Retina (tissue), 1 donor: Measurements from ENCODE around the gene GALNT16.
A peak's percentile ranks its signal among the peaks of the same experiment; 100 is the strongest.
"Not testable (repeated sequence)": the region's sequence is repeated elsewhere in the genome, so short reads cannot be mapped to it uniquely, and the experiment has no call there.

Experiments
- DNase-seq: peaks from one replicate; pipeline ENCODE4 v3.0.0-alpha.2; 2016

The GALNT16 gene

DNA sequence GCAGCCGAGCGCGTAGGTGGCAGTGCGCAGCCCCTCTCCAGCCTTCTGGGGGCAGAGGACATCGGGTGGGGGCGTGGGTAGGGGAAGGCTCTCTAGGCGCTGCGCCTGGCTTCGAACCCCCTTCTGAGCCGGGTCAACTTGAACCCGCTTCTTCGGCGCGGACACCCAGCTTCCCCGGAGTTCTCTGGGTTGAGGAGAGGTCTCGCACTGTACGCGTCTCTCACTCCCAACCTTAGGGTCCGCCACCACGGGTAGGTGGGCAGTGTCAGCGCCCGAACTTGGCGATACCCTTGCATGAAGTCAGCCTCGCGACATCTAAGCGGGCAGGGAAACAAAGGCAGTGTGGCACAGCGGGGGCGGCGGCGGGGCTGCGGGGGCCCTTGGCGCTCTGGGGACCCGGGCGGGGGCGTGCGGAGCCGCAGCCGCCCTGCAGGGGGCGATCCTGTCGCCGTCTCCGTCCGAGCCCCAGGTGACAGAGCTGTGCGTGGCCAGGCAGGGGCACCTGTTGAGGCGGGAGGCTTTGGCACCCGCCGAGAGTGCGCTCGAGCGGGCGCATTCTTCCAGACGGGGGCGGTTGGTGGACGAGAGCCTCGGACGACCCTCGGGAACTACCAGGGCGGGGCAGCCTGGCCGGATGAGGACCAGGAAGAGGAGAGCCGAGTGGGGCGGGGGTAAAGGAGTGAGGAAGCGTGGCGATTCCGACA, 1.1 kb downstream of the GALNT16 start:
- peak; percentile 65 for DNase-seq

DNA sequence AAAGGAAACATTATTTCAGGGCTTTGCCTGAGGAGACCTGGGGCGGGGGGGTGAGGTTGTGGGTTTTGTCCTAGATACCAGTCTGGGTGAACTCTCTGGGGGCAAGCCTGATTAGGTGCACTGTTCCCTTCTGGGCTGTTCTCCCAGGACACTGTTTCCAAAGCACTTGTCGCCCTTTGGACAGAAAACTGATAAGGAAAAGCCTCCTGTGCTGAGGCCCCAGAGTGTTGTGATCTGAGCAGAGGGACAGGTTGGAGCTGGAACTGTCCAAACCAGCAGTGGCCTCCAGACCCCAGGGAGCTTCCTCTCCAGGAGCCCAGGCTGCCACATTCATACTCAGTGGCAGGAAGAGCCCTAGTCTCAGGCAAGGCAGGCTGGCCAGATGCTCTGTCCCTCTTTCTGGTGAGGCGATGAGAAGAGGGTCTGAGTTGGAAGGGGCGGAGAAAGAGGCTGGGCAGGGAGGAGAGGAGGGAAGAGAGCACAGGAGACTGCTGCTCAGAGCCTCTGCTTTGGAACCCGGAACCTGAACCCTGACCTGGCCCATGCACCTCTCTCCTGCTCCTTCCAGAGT, 1.9 kb downstream of the GALNT16 start:
- DNase-seq: peak; percentile 44

DNA sequence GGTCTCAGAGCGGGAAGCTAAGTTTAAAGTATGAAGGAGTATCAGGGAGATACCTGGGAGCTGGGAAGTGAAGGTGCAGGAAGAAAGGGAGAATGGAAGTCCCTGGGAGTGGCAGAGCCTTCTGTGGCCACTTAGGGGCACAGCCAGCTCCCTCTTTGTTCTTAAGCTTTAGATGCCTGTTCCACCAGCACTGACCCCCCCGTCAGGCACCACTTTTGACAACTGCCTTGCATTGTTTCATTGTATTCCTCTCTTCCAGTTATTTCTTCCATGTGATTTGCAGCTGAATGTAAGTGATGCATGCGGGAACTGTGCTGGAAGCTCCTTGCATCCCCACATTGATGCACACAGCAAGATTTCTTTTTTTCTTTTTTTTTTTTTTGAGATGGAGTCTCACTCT, 2.6 kb downstream of the GALNT16 start:
- DNase-seq: no peak

DNA sequence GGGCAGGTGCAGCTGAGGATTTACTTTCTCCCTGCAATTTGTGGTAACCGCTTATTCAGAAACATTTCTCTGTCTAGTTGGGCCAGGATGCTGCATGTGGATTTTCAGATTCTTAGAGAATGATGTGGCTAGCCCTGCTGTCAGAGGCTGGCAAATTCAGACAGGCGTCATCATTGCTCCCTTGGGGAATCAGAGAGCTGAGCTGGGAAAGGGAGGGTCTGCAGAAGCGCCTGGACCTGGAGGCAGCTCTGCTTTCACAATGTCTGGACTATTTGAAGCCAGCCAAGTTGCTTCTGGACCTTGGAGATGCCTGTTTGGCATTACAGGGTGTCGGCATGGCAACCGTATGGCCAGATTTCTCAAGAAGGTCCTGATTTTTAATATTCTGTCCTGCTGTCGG, 3.4 kb downstream of the GALNT16 start:
- peak; percentile 39 for DNase-seq

DNA sequence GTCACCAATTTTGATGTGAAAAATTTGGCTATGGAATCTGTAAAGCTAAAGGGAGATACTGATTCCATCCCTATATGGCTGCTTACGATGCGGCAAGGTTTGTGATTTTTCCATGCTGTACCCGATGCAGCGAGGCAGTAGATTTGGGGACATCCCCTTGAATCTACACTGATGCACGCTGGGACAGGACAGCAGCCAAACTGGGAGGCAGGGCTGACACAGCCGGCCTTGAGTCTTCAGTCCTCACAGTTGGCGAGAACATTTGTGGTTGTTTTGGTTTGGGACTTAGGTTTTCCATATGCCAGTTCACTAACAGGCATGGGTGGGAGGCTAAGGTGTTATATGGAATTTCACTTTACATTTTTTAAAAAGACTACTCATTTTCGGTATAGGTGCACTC, 3.8 kb downstream of the GALNT16 start:
- no peak for DNase-seq

DNA sequence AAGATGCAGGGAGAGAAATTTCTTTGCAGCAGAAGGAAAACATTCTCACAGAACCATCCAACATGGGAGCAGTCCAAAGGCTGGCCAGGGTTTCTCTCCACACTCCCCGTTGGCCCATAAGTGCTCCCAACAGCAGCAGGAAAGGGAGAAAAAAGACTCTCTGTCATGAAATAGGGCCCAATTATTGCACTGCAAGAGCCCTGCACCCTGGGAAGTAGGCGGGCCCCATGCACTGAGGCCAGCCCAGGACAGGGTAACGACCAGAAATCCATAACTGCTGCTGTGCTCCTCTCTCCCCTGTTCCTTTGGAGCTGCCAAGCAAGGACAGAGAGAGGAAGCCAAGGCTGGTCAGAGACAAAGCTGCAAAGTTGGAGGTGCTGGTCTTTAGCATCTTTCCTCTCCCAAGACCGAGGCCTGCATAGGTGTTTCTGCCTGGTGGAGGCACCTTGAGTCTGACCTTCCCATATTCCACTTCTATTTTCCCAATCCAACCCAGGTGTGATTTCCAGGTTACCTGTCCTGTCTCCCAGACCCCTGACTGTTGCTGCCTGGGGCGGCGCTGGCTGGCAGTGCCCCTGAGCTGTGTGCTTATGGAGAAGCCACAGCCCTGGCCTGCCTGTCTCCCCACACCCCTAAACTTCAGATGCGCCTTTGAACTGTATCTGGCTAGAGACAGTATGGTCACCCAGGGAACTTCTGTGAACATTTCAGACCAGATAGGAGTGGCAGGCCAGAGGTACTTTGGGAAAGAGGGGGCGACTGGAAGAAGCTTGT, 6.8 kb downstream of the GALNT16 start:
- no peak for DNase-seq

DNA sequence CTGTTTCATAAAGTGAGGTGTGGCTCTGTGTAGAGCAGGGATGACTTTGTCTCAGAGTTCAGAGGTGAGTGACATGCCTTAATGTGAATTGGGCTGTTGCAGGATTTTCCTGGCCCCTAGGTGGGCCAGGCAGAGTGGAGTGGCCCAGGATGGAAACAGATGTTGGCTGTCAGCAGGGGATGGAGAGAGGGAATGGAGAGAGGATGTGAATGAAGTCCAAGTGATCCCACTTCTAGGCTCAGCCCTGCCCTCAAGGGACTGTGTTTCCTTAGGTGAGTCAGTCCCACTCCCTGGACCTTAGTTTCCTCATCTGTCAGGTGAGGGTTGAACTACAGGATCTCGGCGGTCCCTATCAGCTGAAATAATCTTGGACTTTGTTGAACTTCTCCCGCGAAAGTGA, 7.5 kb downstream of the GALNT16 start:
- DNase-seq: no peak

DNA sequence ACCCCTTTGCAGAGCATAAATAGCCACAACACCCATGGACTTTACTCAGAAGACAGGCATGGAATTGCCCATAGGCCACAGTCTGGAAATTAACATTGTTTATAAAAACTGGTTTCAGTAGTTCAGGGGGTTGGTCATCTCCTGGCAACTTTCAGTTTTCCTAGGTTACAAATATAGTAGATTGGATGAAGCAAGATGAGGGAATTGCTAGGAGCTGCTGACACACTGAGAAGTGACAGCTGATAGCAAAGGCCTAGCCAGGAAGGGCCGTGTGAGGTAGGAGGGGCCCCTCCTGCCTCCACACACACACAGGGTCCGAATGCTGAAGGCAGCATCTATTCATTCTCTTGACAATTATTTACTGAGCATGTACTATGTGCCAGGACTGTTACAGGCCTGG, 8.3 kb downstream of the GALNT16 start:
- no peak for DNase-seq

DNA sequence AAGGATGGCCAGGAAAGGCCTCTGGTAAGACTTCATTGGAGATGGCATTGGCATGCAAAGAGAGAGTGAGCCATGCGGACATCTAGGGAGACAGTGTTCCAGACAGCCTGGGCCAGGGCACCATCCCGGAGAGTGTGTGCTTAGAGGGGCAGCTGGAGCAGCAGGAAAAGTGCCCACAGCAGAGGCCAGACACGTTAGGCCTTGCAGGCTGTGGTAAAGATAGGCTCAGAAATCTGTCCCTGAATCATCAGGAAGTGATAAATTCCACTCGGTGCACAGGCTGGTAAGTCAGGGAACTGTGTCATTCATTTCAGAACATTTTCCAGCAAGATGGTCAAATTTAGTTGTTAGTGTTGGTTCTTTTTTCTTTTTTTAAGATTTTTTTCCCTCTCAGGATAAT, 8.8 kb downstream of the GALNT16 start:
- no peak for DNase-seq

DNA sequence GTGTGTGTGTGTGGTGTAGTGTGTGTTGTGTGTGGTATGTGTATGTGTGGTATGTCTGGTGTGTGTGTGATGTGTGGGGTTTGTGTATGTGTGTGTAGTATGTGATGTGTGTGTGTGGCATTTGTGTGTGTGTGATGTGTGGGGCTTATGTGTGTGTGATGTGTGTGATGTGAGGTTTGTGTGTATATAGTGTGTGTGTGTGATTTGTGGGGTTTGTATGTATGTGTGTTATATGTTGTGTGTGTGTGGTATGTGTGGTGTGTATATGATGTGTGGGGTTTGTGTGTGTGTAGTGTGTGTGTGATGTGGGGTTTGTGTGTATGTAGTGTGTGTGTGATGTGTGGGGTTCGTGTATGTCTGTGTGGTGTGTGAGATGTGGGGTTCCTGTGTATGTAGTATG, 9.4 kb downstream of the GALNT16 start:
- no peak for DNase-seq

DNA sequence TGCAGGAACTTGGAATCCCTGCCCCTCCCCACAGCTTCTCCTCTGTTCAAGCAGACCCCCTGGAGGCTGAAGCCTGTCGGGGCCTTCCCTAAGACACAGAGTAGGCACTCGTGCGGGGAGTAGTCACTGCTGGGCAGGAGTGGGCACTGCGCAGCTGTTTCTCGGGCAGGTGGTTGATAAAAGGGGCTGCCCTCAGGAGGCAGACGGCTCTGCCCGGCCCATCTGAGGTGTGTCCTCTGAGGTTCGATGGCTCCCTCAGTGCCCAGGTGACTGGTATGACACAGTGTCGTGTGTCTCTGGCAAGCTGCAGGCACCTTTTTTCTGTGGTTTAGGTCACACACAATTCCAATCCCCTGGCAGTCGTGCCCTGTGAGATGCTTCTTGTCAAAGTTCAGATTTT, 10.1 kb downstream of the GALNT16 start:
- no peak for DNase-seq

DNA sequence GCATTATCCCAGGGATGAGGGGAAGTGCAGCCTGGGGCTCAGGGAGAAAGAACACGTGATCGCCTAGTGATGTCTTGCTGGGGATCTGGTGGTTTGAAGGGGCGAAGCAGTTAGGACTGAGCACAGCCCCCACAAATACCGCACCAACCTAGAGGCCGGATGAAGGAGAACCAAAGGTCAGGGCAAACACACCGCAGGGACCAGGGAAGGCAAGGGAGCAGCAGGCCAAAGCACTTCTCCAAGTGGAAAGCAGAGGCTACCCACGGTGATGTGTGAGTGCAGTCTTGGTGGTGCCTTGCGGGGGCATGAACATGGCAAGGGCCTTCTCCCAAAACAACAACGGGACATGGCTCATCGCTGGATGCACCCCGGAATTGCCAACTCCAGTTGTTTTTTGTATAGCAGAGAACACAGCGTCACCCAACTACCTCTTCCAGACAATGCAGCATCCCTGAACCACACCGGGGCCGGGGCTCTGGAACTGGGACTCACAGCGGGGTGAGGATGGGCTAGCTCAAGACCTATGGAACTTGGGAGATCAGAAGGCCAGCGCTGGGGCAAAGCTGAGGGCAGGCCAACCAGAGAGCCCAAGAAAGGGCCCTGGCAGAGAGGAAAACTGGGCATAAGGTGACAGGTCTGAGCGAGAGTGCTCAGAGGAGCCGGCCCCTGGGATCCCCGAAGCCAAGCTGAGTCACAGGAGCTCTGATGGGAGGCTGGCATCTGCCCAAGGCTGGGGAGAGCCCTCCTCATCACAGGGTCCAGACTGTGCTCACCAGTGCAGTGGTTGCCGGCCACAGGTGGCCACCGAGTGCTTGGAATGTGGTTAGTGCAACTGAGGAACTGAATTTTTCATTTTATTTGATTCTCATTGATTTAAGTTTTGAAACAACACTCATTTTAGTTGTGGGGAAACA, 11.1 kb downstream of the GALNT16 start:
- no peak for DNase-seq

DNA sequence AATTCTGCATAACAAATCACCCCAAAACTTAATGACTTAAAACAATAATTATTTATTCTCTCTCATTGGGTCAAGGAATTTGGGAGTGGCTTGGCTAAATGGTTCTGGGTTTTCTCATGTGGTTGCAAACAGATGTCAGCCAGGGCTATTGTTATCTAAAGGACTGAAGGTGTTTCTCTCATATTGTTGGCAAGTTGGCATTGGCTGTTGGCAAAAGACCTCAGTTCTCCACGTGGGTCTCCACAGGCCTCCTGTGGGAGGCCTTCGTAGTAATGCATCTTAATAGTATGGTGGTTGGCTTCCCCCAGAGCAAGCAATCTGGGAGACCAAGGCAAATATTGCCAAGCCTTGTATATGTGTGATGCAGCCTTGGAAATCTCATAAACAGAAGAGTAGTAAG, 14.4 kb downstream of the GALNT16 start:
- no peak for DNase-seq

DNA sequence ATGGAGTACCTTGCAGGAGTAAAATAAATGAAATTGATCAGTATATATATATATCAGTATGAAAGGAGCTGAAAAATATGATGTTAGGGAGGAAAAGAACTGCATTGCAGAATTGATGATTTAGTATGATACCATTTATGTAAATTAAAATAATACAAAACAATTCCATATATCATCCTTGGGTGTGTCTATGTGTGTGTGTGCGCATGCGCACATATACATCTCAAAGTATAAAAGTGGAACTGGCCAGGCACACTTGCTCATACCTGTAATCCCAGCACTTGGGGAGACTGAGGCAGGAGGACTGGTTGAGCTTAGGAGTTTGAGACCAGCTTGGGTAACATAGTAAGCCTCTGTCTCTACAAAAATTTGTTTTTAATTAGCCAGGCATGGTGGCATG, 15.4 kb downstream of the GALNT16 start:
- no peak for DNase-seq

DNA sequence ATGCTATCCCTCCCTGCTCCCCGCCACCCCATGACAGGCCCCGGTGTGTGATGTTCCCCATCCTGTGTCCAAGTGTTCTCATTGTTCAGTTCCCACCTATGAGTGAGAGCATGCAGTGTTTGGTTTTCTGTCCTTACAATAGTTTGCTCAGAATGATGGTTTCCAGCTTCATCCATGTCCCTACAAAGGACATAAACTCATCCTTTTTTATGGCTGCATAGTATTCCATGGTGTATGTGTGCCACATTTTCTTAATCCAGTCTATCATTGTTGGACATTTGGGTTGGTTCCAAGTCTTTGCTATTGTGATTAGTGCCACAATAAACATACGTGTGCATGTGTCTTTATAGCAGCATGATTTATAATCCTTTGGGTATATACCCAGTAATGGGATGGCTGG, 17.4 kb downstream of the GALNT16 start:
- not testable (repeated sequence) for DNase-seq

DNA sequence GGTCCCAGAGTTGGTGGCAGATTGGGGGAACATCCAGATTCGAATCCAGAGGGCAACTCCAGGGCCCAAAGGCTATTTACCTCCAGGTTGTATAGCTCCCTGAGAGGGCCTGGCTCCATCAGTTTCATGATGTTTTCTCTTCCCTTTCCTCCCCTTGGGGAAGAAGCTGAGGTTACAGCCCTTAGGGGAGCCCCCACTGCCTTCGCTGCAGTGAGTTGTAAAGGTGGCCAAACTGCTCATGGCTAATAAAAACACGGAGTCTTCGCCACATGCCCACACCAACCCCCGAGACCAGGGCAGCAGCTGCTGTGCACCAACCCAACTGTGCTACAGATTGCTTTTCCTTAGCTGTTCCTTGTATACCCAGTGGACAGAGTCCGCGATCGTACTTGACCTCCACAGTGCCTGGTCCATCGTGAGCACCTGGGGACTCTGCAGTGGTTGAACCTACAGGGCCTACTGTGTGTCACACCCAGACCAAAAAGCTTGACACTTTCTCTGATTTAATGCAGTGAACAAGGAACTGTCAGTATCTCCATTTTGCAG, 20.9 kb downstream of the GALNT16 start:
- DNase-seq: no peak

DNA sequence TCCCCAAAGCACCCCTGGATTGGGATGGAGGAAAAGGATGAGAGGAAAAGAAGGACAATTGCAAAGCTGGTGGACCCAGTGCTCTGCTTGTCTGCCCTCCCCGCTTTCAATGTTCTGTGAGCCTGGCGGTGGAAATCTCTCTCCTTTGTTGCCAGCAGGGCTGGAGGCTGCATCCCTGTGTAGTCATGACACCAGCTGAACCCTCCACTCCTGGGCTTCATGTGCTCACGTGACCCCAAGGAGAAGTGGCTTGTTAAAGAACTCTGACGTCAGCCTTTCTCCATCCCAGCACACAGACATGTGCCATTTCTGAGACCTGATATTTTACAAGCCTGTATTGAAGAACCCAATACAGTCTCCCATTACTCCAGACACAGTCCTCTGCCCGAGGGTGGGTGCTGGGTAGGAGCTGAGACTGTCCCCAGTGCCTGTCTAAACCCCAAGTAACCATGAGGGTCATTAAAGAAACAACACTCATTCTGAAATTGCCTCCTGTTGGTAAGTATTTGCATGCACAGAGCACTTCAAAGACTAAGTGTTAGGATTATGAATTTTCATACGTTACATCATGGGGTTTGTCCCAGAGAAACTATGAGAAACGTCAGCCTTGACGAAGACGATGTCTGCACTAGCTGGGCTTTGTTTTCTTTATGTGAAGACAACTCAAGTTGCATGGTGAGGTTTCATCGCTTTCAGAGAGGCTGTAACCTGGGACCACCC, 21.7 kb downstream of the GALNT16 start:
- DNase-seq: no peak

DNA sequence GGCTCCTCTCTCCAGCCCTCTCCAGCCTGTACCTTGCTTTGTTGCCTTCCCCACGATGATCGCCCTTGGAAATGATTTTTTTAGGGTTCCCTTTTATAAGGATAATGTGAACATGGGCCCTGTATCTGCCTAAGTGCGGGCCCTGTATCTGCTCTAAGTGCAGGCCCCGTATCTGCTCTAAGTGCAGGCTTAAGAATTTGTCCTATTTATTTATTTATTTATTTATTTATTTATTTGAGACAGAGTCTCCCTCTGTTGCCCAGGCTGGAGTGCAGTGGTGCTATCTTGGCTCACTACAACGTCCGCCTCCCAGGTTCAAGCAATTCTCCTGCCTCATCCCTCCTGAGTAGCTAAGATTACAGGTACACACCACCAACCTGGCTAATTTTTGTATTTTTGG, 22.5 kb downstream of the GALNT16 start:
- no peak for DNase-seq

DNA sequence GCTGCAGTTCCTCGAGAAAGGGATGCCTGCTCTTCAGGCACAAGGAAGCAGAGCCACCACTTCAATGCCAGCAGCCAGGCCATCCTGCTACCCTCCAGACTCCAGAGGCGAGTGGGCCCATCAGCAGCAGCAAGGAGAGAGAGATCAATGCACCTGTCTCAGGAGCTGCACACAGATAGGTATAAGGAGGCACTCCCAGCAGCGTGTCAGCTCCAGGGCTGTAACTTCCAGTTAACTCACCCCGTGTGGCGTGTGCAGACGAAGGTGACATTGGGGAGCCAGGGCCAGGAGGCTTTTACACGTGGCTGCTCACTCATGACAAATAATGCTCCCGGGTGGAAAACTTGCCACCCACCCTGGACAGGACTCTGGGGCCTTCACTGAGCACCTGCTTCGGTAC, 24.2 kb downstream of the GALNT16 start:
- DNase-seq: no peak

DNA sequence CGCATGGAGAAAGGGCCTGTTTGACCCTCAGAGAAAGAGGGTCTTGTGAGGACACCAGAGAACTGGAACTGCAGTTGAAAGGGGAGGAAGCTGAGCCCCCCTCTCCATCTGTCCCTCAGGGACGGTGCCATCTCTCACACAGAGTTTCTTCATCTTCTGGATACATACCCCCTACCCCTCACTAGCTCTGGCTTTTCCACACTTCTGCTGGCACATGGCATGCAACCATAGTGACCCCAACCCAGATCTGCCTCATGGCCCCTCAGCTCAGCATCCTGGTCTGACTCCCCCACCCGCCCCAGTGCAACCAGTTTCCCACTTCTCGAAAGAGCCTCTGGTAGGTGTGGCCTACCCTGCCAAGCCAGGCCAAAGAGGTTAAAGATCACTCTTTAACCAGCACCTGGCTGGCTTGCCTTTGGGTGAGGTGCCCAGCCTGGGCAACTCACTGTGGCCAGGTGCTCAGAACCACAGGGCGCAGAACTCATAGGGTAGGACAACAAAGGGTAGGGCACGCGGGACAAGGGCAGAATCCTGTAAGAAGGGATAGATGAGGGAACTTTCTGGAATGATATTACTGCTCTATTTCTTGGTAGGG, 25.8 kb downstream of the GALNT16 start:
- no peak for DNase-seq

DNA sequence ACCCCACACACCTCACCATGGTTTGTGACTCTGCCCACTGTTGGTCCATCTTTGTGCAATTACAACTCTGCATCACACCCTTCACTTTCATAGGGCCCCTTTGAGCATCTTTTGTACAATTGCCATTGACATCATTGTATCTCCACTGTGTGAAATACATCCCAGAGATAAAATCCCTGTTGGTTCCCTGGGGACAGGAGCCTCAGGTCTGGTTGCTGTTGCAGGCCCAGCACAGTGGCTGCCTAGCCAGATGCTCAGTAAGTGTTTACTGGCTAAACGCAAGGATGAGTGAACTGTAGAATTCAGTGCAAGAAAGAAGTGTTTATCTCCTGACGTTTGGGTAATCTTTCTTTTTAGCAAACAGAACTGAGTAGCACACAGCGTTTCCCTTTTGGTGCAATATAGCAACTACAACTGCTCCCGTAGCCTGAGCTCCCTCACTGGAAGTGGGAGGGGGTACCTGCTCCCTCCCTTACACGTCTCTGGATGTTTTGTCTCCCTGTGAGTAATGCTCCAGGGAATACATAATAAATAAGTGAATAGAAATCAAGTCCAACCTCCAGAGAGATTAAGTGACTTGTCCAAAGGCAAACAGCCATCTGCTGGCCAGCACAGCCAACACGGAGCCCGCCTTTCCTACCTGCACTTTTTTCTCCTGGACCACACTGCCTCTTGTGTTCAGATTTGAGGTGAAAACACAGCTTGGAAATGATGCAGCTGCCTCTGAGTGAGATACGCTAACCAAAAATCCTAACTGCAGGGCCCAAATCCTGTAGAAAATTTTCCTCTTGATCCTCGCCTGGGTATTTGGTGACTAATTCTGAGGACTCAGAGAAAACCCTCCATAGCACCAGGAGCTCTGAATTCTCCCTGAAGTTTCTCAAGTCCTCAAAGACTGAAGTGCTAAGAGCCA, 27.4 kb downstream of the GALNT16 start:
- DNase-seq: no peak
